ENCODE measurements around the gene LGALS7B.

DNA sequence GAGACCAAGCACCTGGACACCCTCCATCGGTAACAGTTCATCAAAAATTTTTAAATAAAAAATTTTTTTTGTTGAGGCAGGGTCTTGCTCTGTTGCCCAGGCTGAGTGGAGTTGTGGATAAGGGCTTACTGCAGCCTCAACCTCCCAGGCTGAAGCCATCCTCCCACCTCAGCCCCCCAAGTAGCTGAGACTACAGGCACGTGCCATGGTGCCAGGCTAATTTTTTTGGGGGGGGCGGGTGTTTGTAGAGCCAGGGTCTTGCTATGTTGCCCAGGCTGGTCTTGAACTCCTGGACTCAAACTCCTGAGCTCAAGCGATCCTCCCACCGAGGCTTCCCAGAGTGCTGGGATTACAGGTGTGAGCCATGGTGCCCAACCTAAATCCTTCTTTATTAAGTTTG lies 4.7 kb downstream of the LGALS7B start:
- TF ChIP-seq, protein P1, sequence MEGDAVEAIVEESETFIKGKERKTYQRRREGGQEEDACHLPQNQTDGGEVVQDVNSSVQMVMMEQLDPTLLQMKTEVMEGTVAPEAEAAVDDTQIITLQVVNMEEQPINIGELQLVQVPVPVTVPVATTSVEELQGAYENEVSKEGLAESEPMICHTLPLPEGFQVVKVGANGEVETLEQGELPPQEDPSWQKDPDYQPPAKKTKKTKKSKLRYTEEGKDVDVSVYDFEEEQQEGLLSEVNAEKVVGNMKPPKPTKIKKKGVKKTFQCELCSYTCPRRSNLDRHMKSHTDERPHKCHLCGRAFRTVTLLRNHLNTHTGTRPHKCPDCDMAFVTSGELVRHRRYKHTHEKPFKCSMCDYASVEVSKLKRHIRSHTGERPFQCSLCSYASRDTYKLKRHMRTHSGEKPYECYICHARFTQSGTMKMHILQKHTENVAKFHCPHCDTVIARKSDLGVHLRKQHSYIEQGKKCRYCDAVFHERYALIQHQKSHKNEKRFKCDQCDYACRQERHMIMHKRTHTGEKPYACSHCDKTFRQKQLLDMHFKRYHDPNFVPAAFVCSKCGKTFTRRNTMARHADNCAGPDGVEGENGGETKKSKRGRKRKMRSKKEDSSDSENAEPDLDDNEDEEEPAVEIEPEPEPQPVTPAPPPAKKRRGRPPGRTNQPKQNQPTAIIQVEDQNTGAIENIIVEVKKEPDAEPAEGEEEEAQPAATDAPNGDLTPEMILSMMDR (IDR thresholded peaks at IDR 0.05; ENCODE audit: insufficient read depth, low read depth, low read length), result no peak
- TF ChIP-seq EZH2 (IDR thresholded peaks at IDR 0.05; ENCODE audit: insufficient read depth, low read length), result no peak
